ENCODE data around the gene GPD2. TPM values are rescaled to one million over a fixed set of nuclear protein-coding genes. Genes with fewer than 3 reads are reported as not detected.
A peak's percentile ranks its signal among the peaks of the same experiment; 100 is the strongest.

GPD2 gene
- total and polyA plus RNA-seq, 2 of the 13 experiments (the other 11 are each of a cell fraction or from before 2014, with no cell fraction given) = not detected

GRCh38 chr2:156400706-156401678 lies 35.2 kb upstream of the GPD2 start (continued):
- TF ChIP-seq KDM1A (CRISPR knock-in tag; IDR thresholded peaks at IDR 0.05) = no peak
- TF ChIP-seq HNRNPLL (IDR thresholded peaks at IDR 0.05; ENCODE audit: low read depth, low read length, poor library complexity, severe bottlenecking) = no peak
- TF ChIP-seq EP300 (IDR thresholded peaks at IDR 0.05; ENCODE audit: low read depth in 2 of 2, low read length in 2 of 2) = no peak; a peak in 1 of 4 replicates
- no peak for TF ChIP-seq EP300 (CRISPR knock-in tag; IDR thresholded peaks at IDR 0.05; ENCODE audit: borderline replicate concordance)
- no peak for TF ChIP-seq U2AF1 (optimal IDR thresholded peaks at IDR 0.05; ENCODE audit: low read depth, low read length)
- TF ChIP-seq HMGA1 (CRISPR knock-in tag; conservative IDR thresholded peaks at IDR 0.05) = no peak
- TF ChIP-seq ZNF619 (CRISPR knock-in tag; IDR thresholded peaks at IDR 0.05) = no peak
- TF ChIP-seq ZNF142 (CRISPR knock-in tag; IDR thresholded peaks at IDR 0.05) = 0 out of 2 replicates have a peak, but pooled peaks have one; percentile 52
- no peak for TF ChIP-seq ZNF513 (CRISPR knock-in tag; conservative IDR thresholded peaks at IDR 0.05)
- no peak for TF ChIP-seq JUN (CRISPR knock-in tag; IDR thresholded peaks at IDR 0.05)
- no peak for TF ChIP-seq TP53 (CRISPR knock-in tag; conservative IDR thresholded peaks at IDR 0.05)
- TF ChIP-seq KLF16 (CRISPR knock-in tag; IDR thresholded peaks at IDR 0.05) = peak in 1 of 2 experiments; percentile 78; a peak in 2 of 4 replicates
- 0 out of 2 replicates have a peak, but pooled peaks have one; percentile 44 for TF ChIP-seq ZNF775 (CRISPR knock-in tag; IDR thresholded peaks at IDR 0.05; ENCODE audit: borderline replicate concordance)
- no peak for TF ChIP-seq ZNF143 (CRISPR knock-in tag; IDR thresholded peaks at IDR 0.05)
- no peak for TF ChIP-seq SETDB1 (CRISPR knock-in tag; IDR thresholded peaks at IDR 0.05; ENCODE audit: borderline replicate concordance)
- TF ChIP-seq NR0B2 (CRISPR knock-in tag; IDR thresholded peaks at IDR 0.05) = no peak
- TF ChIP-seq ZNF674 (CRISPR knock-in tag; IDR thresholded peaks at IDR 0.05; ENCODE audit: low read depth) = no peak
- TF ChIP-seq TCF7 (IDR thresholded peaks at IDR 0.05; ENCODE audit: low read depth) = no peak
- TF ChIP-seq ZC3H13 (CRISPR knock-in tag; IDR thresholded peaks at IDR 0.05) = no peak
- TF ChIP-seq SMAD3 (CRISPR knock-in tag; IDR thresholded peaks at IDR 0.05) = peak; percentile 52; the same call in 1 of the 2 replicates
- TF ChIP-seq ZNF605 (CRISPR knock-in tag; IDR thresholded peaks at IDR 0.05) = no peak
- no peak for TF ChIP-seq BRCA1 (CRISPR knock-in tag; IDR thresholded peaks at IDR 0.05)
- TF ChIP-seq MED1 (CRISPR knock-in tag; IDR thresholded peaks at IDR 0.05) = no peak; the same call in 1 of the 2 replicates
